Loucy (cell line): ENCODE measurements around the gene FAM53A.

ENCODE experiments used
- H2AFZ ChIP-seq: fragments of 200-600 bp; sonication (generic); 2 replicates; pipeline ENCODE4 v1.6.0; 2016; ENCODE audit warnings: antibody characterized with exemption, mild to moderate bottlenecking, low read length, moderate library complexity
- H3F3A ChIP-seq: fragments of 200-600 bp; 2 replicates; pipeline ENCODE4 v1.6.0; 2016; ENCODE audit warnings: antibody characterized with exemption, low read depth, mild to moderate bottlenecking
- H3K27me3 ChIP-seq: fragments of 200-600 bp; sonication (generic); 2 replicates; pipeline ENCODE4 v1.6.1; 2014; ENCODE audit warnings: low read length, mild to moderate bottlenecking; ENCODE audit not compliant: insufficient read depth, poor library complexity, severe bottlenecking
- H3K36me3 ChIP-seq: fragments of 200-600 bp; sonication (generic); 2 replicates; pipeline ENCODE4 v1.6.1; 2016; ENCODE audit warnings: low read length; ENCODE audit not compliant: insufficient read depth
- H3K4me1 ChIP-seq: fragments of 200-600 bp; sonication (generic); 2 replicates; pipeline ENCODE4 v1.5.1; 2014; ENCODE audit warnings: low read length, mild to moderate bottlenecking; ENCODE audit not compliant: insufficient read depth, poor library complexity, severe bottlenecking
- H3K4me2 ChIP-seq: fragments of 200-600 bp; sonication (generic); 2 replicates; pipeline ENCODE4 v1.6.0; 2014; ENCODE audit warnings: antibody characterized with exemption, low read length, low read depth, mild to moderate bottlenecking; ENCODE audit not compliant: poor library complexity, severe bottlenecking
- H3K4me3 ChIP-seq: fragments of 200-600 bp; sonication (generic); 2 replicates; pipeline ENCODE4 v1.5.1; 2014; ENCODE audit warnings: low read length, mild to moderate bottlenecking, mixed read lengths; ENCODE audit not compliant: poor library complexity, severe bottlenecking
- H3K79me2 ChIP-seq: fragments of 200-600 bp; sonication (generic); 2 replicates; pipeline ENCODE4 v1.6.1; 2014; ENCODE audit warnings: low read length; ENCODE audit not compliant: insufficient read depth
- H3K9ac ChIP-seq: fragments of 200-600 bp; sonication (generic); 2 replicates; pipeline ENCODE4 v1.6.0; 2014; ENCODE audit warnings: mild to moderate bottlenecking, low read depth, low read length, moderate library complexity; ENCODE audit not compliant: poor library complexity, severe bottlenecking
- H3K9me2 ChIP-seq: fragments of 200-600 bp; sonication (generic); replicated peaks from 2 replicates; pipeline ENCODE4 v1.6.1; 2016; ENCODE audit warnings: low read depth, low read length, mixed read lengths
- H3K9me3 ChIP-seq: fragments of 200-600 bp; sonication (generic); 2 replicates; pipeline ENCODE4 v1.6.1; 2014; ENCODE audit warnings: mild to moderate bottlenecking, antibody characterized with exemption, low read length, low read depth; ENCODE audit not compliant: insufficient read depth
- H4K20me1 ChIP-seq: fragments of 200-600 bp; sonication (generic); 2 replicates; pipeline ENCODE4 v1.6.0; 2014; ENCODE audit warnings: antibody characterized with exemption, low read length, mild to moderate bottlenecking; ENCODE audit not compliant: insufficient read depth, poor library complexity, severe bottlenecking
- CTCF ChIP-seq: fragments of 200-600 bp; sonication (generic); conservative IDR thresholded peaks from 2 replicates; pipeline ENCODE4 v1.5.1; 2014; ENCODE audit warnings: mild to moderate bottlenecking, antibody characterized with exemption, low read length
- EZH2phosphoT487 ChIP-seq: fragments of 200-600 bp; IDR thresholded peaks from 2 replicates; pipeline ENCODE4 v1.6.1; 2018; ENCODE audit warnings: antibody characterized with exemption, mild to moderate bottlenecking, moderate library complexity, borderline replicate concordance

Gene FAM53A

GRCh38 chr4:1683261-1683735 is 815 bp downstream of the FAM53A start:
- H3K9me3 ChIP-seq: no peaks in the 10 kb centered on the region
- H2AFZ ChIP-seq: no peak overlapping the region

GRCh38 chr4:1682860-1683259 is 1.3 kb downstream of the FAM53A start:
- Histone ChIP-seq H3K27me3 (no peaks in the 10 kb centered on the region), H3K4me3 (no peak overlapping the region), H3K9me3 (no peaks in the 10 kb centered on the region), H4K20me1 (no peaks in the 10 kb centered on the region), H2AFZ (no peak overlapping the region), H3K4me2 (no peak overlapping the region), H3K36me3 (no peaks in the 10 kb centered on the region), H3F3A (no peaks in the 10 kb centered on the region), H3K9ac (no peak overlapping the region), H3K9me2 (no peaks in the 10 kb centered on the region), H3K4me1 (no peaks in the 10 kb centered on the region), H3K79me2 (no peaks in the 10 kb centered on the region)
- TF ChIP-seq CTCF: no peak
- TF ChIP-seq EZH2phosphoT487: no peak

More at GRCh38 chr4:1683261-1683735, 815 bp downstream of the FAM53A start:
- no peaks in the 10 kb centered on the region for H3K27me3 ChIP-seq
- no peaks in the 10 kb centered on the region for H3K4me1 ChIP-seq
- no peaks in the 10 kb centered on the region for H3F3A ChIP-seq
- no peaks in the 10 kb centered on the region for H3K36me3 ChIP-seq
- no peaks in the 10 kb centered on the region for H3K9me2 ChIP-seq
- H3K79me2 ChIP-seq: no peaks in the 10 kb centered on the region
- H3K4me2 ChIP-seq: no peak overlapping the region
- TF ChIP-seq CTCF (no peak), EZH2phosphoT487 (no peak)
- H3K9ac ChIP-seq: no peak overlapping the region
- no peak overlapping the region for H3K4me3 ChIP-seq
- H4K20me1 ChIP-seq: no peaks in the 10 kb centered on the region

- Histone ChIP-seq H3K9me2 (no peaks in the 10 kb centered on the region), H3K27me3 (no peaks in the 10 kb centered on the region), H2AFZ (no peak overlapping the region), H3K4me2 (no peak overlapping the region), H3K9me3 (no peaks in the 10 kb centered on the region), H4K20me1 (no peaks in the 10 kb centered on the region), H3F3A (no peaks in the 10 kb centered on the region), H3K79me2 (no peaks in the 10 kb centered on the region), H3K9ac (no peak overlapping the region), H3K4me3 (no peak overlapping the region), H3K4me1 (no peaks in the 10 kb centered on the region), H3K36me3 (no peaks in the 10 kb centered on the region)
- TF ChIP-seq EZH2phosphoT487 (no peak), CTCF (no peak)
These were observed 5.9 kb downstream of the FAM53A start for GRCh38 chr4:1678244-1678643.
